ENCODE data around the gene KIF21B. TPM values are rescaled to one million over a fixed set of nuclear protein-coding genes. Genes with fewer than 3 reads are reported as not detected.

The KIF21B gene
- total RNA-seq, 1 donor from 2014 or later = 10.2 TPM

DNA sequence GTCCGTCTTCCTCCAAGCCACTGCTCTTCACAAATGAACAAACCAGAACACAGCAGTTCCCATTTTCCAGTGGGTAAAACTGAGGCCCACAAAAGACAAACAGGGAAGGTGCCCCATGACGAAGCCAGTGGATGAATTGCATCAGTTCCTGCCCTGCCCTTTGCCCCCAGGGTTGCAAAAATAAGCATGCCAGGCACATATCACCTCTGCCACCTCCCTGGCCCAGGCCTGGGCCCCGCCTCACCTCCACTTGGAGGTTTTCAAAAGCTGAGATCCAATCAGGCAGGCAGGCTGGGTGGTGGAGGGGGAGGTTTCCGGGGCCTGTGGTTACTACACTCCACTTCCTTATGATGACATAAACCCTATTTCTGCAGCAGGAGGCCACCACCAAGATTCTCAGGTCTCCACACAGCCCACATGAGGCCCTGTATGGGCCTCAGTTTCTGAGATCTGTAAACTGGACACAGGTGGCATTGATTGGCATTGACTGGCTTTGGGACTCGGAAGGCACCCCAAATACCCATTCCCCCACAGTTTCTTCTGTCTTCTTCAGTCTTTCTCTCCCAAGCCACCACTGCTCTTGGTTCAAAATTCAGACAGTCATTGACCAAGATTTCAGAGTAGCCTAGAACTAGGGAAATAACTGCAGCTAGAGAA lies 4.1 kb downstream of the KIF21B start:
- no peak overlapping the region for H3K4me3 ChIP-seq
- H3K4me1 ChIP-seq = peaks cover 6 to 7% of the 10 kb centered on the region in 2 donors
- TF ChIP-seq, protein P1, sequence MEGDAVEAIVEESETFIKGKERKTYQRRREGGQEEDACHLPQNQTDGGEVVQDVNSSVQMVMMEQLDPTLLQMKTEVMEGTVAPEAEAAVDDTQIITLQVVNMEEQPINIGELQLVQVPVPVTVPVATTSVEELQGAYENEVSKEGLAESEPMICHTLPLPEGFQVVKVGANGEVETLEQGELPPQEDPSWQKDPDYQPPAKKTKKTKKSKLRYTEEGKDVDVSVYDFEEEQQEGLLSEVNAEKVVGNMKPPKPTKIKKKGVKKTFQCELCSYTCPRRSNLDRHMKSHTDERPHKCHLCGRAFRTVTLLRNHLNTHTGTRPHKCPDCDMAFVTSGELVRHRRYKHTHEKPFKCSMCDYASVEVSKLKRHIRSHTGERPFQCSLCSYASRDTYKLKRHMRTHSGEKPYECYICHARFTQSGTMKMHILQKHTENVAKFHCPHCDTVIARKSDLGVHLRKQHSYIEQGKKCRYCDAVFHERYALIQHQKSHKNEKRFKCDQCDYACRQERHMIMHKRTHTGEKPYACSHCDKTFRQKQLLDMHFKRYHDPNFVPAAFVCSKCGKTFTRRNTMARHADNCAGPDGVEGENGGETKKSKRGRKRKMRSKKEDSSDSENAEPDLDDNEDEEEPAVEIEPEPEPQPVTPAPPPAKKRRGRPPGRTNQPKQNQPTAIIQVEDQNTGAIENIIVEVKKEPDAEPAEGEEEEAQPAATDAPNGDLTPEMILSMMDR (IDR thresholded peaks at IDR 0.05) = no peak
- H3K27ac ChIP-seq = no peak overlapping the region
- DNase-seq (ENCODE audit: low spot score in 2 of 2) = peak; percentile 51 to 78
- H3K27me3 ChIP-seq = no peaks in the 10 kb centered on the region
- intact Hi-C loops (cut with DNase I) = no loop called here
- H3K9me3 ChIP-seq = no peaks in the 10 kb centered on the region
- H3K36me3 ChIP-seq = no peaks in the 10 kb centered on the region

DNA sequence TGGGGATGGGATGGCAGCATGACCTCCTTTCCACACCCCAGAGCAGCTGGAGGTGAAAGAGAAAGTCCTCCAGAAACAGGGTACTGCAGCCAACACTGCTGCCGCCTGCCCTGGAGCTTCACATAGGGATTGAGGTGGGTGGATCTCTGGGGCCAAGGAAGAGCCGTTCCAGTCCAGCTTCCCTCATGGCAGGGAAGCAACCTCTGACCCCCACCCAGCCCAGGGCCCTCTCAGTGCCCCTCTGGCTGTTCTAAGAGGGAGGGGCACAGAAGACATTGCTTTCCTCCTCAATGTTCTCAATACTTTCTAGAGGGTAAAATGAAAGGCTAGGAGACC lies 5.7 kb downstream of the KIF21B start:
- TF ChIP-seq, protein P1 (IDR thresholded peaks at IDR 0.05) = no peak
- peaks cover 2 to 7% of the 10 kb centered on the region in 2 donors for H3K4me1 ChIP-seq
- no peak overlapping the region for H3K27ac ChIP-seq
- no peaks in the 10 kb centered on the region for H3K9me3 ChIP-seq
- DNase-seq (ENCODE audit: low spot score in 2 of 2) = no peak
- H3K4me3 ChIP-seq = no peak overlapping the region
- intact Hi-C loops (cut with DNase I) = no loop called here
- H3K36me3 ChIP-seq = no peaks in the 10 kb centered on the region
- H3K27me3 ChIP-seq = no peaks in the 10 kb centered on the region

DNA sequence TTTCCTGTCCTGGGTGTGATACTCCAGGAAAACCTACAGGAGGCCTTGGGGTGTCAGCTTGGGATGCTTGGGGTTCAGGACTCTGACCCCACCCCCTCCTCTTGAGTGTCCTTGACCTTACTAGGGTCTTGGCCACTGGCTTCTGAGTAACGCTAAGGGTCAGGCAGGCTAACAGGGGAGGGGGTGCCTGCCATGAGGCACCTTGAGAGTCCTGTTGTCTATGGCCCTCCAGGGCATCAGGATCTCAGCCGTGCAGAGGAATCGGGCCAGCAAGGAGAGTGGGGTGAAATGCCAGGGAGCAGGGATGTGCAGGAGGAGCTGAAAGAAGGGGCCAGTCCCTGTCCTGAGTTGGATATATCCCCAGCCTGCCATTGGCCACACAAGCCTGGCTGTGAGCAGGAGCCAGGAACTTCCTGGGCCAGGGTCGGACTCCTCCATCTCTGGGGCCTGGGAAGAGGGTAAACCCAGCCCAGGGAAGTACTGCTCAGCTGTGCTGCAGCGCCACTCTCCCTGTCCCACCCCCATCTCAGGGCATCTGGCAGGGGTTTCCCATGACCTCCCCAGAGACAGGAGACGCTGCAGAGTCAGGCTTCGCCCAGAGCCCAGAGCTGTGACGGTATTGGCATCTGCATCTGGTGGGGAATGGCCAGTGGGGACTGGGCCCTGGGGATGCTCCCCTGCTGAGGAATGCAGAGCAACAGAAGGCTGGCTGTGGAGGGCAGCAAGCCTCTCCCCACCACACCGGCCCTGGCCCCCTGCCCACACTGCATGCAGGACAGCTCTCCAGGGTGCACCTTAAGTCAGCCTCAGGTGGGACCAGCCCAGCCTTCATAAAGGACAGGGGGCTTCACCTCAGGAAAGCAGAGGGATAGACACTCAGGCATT lies 6.3 kb downstream of the KIF21B start:
- DNase-seq (ENCODE audit: low spot score in 2 of 2) = no peak
- TF ChIP-seq, protein P1 (IDR thresholded peaks at IDR 0.05) = no peak
- Histone ChIP-seq H3K27me3 (no peaks in the 10 kb centered on the region), H3K9me3 (no peaks in the 10 kb centered on the region), H3K4me3 (no peak overlapping the region), H3K4me1 (peaks cover 0 to 7% of the 10 kb centered on the region in 2 donors), H3K27ac (no peak overlapping the region), H3K36me3 (no peaks in the 10 kb centered on the region)
- intact Hi-C loops (cut with DNase I) = no loop called here

DNA sequence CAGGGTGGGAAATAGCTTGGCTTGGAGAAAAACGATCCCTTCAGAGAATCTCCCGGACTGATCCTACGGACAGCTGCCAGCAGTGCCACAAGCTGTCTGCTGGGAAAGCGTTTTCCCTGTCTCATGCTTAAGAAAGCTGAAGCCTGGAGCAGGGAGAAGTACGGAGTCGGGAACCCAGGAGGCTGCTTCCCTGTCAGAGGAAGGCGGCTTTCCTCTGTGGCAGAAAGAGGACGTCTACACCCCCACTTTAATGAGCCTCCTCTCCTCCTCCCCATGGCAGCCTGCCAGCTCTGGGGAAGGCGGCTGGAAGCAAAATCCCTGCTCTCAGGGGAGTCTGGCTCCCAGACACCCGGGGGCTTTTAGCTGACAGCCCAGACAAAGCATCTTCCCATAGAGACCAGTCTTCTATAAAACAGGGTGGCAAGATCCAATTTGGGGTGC lies 7.3 kb downstream of the KIF21B start:
- H3K27ac ChIP-seq = no peak overlapping the region
- intact Hi-C loops (cut with DNase I) = no loop called here
- peaks cover 0 to 7% of the 10 kb centered on the region in 2 donors for H3K4me1 ChIP-seq
- H3K36me3 ChIP-seq = no peaks in the 10 kb centered on the region
- H3K9me3 ChIP-seq = no peaks in the 10 kb centered on the region
- no peaks in the 10 kb centered on the region for H3K27me3 ChIP-seq
- H3K4me3 ChIP-seq = peak overlapping the region in 1 of 2 donors; percentile 14
- no peak for DNase-seq (ENCODE audit: low spot score in 2 of 2)
- TF ChIP-seq, protein P1 (IDR thresholded peaks at IDR 0.05) = no peak

DNA sequence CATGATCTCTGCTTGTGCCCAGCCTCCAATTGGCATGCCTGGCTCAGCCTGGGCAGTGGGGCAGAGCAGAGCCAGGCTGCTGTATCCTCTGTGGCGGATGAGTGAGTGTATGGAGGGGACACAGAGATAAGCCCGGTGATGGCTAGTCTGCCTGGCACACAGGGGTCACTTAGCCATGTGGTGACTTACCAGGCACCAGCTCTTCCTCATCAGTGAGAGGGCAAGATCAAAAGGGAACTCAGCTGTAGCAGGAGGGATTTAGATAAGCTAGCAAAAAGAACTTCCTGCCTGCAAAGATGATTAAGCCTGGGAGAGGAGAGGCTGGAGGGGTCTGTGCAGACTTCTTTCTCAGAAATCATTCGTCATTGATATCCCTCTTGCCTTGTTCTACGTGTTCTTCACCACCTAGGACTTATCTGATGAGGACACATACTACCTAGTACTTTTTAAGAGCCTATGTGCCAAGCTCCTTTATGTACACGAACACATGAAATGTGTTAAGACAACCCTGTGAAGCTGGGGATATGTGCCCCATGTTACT lies 7.9 kb downstream of the KIF21B start:
- H3K27me3 ChIP-seq = no peaks in the 10 kb centered on the region
- H3K4me3 ChIP-seq = no peak overlapping the region
- H3K36me3 ChIP-seq = no peaks in the 10 kb centered on the region
- H3K27ac ChIP-seq = no peak overlapping the region
- no peak for DNase-seq (ENCODE audit: low spot score in 2 of 2)
- no peaks in the 10 kb centered on the region for H3K9me3 ChIP-seq
- intact Hi-C loops (cut with DNase I) = no loop called here
- peaks cover 0 to 7% of the 10 kb centered on the region in 2 donors for H3K4me1 ChIP-seq
- TF ChIP-seq, protein P1 (IDR thresholded peaks at IDR 0.05) = no peak
